ENCODE data around the gene STT3B.

STT3B gene

GRCh38 chr3:31606453-31606852, 73.7 kb downstream of the STT3B start:
- H3K4me1 ChIP-seq = no peaks in the 10 kb centered on the region
- TF ChIP-seq CTCF (IDR thresholded peaks at IDR 0.05; ENCODE audit: low read depth, low read length) = no peak
- H3K9me3 ChIP-seq = no peaks in the 10 kb centered on the region
- DNase-seq = no peak
- H3K4me3 ChIP-seq (ENCODE audit: low read depth, low read length) = no peak overlapping the region
- H3K27me3 ChIP-seq = no peaks in the 10 kb centered on the region
- H3K36me3 ChIP-seq = no peaks in the 10 kb centered on the region

GRCh38 chr3:31610700-31611275, 78.1 kb downstream of the STT3B start:
- DNase-seq = no peak
- no peaks in the 10 kb centered on the region for H3K4me1 ChIP-seq
- H3K36me3 ChIP-seq = no peaks in the 10 kb centered on the region
- H3K4me3 ChIP-seq (ENCODE audit: low read depth, low read length) = no peak overlapping the region
- no peaks in the 10 kb centered on the region for H3K9me3 ChIP-seq
- no peaks in the 10 kb centered on the region for H3K27me3 ChIP-seq
- TF ChIP-seq CTCF (IDR thresholded peaks at IDR 0.05; ENCODE audit: low read depth, low read length) = peak; percentile 41

GRCh38 chr3:31613177-31613576, 80.5 kb downstream of the STT3B start:
- TF ChIP-seq CTCF (IDR thresholded peaks at IDR 0.05; ENCODE audit: low read depth, low read length) = no peak

GRCh38 chr3:31613654-31614053, 80.9 kb downstream of the STT3B start:
- no peak for DNase-seq
- Histone ChIP-seq H3K9me3 (no peaks in the 10 kb centered on the region), H3K27me3 (no peaks in the 10 kb centered on the region), H3K36me3 (no peaks in the 10 kb centered on the region), H3K4me1 (no peaks in the 10 kb centered on the region), H3K4me3 (ENCODE audit: low read depth, low read length) (no peak overlapping the region)
- TF ChIP-seq CTCF (IDR thresholded peaks at IDR 0.05; ENCODE audit: low read depth, low read length) = no peak

More at GRCh38 chr3:31613177-31613576, 80.5 kb downstream of the STT3B start:
- no peak overlapping the region for H3K4me3 ChIP-seq (ENCODE audit: low read depth, low read length)
- DNase-seq = no peak
- H3K9me3 ChIP-seq = no peaks in the 10 kb centered on the region
- H3K27me3 ChIP-seq = no peaks in the 10 kb centered on the region
- no peaks in the 10 kb centered on the region for H3K36me3 ChIP-seq
- H3K4me1 ChIP-seq = no peaks in the 10 kb centered on the region

- H3K27me3 ChIP-seq = no peaks in the 10 kb centered on the region
- H3K36me3 ChIP-seq = no peaks in the 10 kb centered on the region
- no peaks in the 10 kb centered on the region for H3K9me3 ChIP-seq
- DNase-seq = no peak
- no peaks in the 10 kb centered on the region for H3K4me1 ChIP-seq
- no peak overlapping the region for H3K4me3 ChIP-seq (ENCODE audit: low read depth, low read length)
- TF ChIP-seq CTCF (IDR thresholded peaks at IDR 0.05; ENCODE audit: low read depth, low read length) = no peak
Measured at GRCh38 chr3:31614162-31614921, 81.6 kb downstream of the STT3B start.
